ENCODE results near the gene XRRA1.
"Not testable (repeated sequence)": the region's sequence is repeated elsewhere in the genome, so short reads cannot be mapped to it uniquely, and the experiment has no call there.

The XRRA1 gene, protein sequence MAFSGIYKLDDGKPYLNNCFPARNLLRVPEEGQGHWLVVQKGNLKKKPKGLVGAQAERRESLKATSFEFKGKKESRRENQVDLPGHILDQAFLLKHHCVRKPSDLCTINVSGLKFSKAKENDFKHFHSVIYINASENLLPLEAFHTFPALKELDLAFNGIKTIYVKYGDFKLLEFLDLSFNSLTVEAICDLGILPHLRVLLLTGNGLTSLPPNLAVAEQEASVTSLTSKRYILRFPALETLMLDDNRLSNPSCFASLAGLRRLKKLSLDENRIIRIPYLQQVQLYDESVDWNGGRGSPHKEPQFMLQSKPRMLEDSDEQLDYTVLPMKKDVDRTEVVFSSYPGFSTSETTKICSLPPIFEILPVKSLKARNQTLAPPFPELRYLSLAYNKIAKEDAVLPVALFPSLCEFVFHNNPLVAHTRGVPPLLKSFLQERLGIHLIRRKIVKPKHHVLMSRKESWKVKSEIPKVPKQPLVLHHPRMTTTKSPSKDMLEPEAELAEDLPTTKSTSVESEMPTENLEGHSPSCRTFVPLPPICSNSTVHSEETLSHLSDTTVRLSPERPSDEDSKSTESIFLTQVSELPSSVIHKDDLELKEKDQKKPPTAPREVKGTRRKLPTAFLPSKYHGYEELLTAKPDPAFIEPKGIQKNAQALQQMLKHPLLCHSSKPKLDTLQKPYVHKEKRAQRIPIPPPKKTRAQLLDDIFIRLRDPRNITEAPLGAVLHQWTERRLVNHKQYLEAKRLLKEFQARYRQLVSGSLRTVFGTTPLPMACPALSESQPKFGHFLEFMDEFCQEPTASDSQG

DNA sequence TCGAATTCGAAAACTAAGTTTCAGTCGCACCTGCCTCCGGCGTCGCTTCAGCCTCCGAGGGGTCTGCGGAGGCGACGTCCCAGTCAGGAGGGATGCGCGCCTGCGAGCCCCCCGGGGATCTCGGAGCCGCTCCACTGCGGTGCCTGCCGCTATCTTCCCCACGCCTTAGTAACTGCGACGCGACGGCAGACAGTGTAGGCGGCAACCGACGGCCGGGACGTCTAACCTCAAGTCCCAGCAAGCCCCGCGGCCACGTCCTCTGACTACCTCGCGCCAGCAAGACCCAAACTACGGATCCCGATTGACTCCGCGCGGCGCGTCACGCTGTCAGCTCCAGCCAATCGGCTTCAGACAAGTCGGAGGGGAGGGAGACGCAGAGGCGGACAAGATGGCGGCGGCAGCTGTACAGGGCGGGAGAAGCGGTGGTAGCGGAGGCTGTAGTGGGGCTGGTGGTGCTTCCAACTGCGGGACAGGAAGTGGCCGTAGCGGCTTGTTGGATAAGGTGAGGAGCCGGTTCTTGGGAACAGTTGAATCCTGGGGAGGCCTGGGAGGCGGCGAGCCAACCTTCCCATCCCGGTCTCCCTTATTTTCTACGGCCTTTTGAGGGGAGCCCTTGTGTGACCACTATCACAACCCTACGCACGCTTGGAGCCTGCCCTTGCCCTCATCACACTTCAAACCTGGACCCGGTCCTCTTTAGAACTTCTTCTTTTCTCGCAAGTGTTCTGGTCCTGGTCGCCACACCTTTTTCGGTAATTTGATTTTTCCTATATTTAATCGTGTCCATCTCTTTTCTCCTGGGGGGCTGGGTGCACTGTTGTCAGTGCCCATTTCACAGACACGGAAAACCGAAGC lies at the start of gene XRRA1, which contains the start of gene SPCS2:
XRRA1 (minus strand) TSS at position 194 of the 855 bp plus-strand sequence. CDS start 8,213 bp downstream, outside the sequence.
SPCS2 (plus strand) TSS at position 369 of the 855 bp plus-strand sequence; CDS start at position 389, 20 bp downstream.
- peak; percentile 97 for DNase-seq

DNA sequence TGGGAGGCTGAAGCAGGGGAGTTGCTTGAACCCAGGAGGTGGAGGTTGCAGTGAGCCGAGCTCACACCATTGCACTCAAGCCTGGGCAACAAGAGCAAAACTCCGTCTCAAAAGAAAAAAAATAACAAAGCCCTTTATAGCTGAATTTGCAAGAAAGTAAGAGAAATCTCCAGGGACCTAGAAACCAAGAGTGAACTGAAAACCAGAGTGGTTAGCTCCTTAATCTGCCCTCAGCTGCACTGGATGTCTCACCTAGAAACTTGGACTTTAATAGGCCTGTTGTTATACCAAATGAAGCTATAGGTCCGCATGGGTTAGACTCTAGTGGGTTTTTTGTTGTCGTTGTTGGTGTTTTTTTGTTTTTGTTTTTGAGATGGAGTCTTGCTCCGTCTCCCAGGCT lies 44.0 kb upstream of the XRRA1 start:
- DNase-seq, result no peak

DNA sequence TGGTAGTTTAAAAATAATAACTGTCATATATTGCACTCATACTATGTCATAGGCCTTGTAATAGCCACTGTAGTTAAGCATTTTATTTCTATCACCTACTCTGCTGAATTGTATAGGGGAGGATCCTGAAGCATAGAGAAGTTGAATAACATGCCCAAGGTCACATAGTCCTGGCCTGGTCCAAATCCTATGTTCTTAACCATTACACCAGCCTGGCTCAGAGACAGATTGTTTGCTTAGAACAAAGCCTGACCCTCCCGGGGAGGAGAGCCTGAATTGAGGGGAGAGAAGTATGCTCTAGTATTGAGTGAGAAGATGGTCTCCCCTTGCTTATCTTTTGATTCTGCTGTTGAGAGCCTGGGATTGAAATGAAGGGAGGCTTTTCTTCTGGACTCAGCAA lies 42.0 kb upstream of the XRRA1 start:
- DNase-seq, result no peak

DNA sequence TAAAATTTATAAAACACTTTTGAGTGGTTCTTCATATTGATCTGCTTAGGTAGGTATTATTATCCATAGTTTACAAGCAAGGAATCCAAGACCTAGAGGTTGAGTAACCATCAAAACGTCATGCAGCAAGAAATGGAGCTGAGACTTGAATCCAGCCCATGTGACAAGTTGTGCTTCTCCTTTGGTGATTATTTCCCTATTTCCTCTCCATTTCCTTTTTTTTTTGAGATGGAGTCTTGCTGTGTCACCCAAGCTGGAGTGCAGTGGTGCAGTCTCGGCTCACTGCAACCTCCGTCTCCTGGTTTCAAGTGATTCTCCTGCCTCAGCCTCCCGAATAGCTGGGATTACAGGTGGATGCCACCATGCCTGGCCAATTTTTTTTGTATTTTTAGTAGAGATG lies 41.3 kb upstream of the XRRA1 start:
- DNase-seq, result not testable (repeated sequence)

DNA sequence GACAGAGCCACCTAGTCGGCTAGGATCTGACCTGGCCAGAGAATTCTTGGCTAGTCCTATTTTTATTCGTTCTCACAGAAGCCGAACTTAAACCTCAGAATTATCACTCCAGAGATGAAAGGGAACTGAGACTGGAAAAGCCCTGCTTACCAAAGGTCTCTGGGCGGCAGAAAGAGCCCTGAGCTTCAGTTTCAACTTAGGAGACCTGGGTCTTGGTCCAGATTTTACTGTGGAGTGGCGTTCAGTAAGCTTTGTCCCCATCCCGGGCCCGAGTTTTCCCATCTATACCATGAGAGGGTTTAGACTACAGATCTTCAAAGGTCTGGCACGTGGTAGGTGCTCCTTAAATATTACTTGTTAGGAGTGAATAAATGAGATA lies 40.4 kb upstream of the XRRA1 start:
- no peak for DNase-seq

DNA sequence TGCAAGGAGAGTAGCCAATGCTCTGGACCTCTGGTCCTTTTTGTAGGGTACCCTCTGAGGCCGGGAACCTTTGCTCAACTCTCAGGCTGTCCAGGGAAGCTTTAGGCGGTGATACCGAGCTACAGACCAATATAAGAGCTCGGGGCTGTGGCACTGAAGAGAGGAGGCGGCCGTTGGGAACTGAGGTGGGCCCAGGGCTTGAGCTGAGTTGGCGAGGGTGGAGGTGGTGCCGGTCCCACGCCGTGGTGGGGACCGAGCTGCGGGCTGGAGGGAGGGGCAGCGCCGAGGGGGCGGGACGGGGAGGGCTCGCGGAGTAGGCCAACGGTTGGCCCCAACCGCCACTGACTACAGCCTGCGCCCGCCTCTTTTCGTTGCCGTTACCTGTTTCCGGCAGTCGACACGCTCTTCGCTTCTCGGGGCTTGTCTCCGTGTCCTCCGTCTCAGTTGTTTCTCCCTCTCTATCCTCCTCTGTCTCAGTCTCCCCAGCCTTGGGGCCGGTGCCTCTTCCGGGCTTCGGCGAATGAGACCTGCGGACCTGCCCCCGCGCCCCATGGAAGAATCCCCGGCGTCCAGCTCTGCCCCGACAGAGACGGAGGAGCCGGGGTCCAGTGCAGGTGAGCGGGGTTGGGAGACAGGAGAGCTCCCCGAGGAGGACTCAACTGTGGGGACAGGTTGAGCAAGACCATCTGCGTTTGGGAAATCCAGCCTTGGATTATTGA lies 39.8 kb upstream of the XRRA1 start, which contains the start of gene NEU3:
NEU3 (plus strand) TSS at position 393 of the 719 bp plus-strand sequence; CDS start at position 521, 128 bp downstream.
- DNase-seq, result peak; percentile 84

DNA sequence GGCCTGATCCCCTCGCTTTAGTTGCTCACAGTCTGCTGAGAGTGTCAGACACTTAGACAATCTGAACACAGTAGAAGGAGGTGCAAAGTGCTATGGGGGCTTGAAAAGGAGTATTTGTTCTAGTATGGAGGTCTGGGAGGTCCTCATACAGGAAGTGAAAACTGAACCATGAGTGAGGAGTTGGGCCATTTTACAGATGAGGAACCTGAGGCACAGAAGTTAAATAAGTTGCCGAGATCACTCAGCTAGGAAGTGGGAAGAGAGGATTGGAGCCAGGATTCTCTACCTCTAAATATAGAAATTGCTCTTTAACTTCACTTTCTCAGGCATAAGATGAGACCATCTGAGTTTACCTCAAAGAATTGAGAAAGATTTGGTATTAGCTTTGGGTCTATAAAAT lies 35.8 kb upstream of the XRRA1 start:
- no peak for DNase-seq

DNA sequence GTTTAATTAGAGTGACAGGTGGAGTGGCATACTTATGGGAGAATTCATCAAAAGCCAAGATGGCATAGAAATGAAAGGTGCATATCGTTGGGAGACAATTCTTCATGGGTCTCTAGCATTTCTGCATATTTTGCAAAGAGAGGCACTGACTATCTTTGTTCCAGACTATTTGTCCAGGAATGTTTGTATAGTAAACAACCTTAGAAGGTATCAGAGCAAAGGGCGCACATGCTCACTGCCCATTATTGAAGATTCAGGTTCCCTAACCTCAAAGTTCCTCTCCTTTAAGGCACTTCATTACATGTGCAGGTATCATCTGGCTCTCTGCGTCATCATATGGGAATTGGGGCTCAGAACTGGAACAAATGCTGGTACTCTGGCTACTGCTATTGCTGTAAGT lies 35.2 kb upstream of the XRRA1 start:
- DNase-seq, result no peak

DNA sequence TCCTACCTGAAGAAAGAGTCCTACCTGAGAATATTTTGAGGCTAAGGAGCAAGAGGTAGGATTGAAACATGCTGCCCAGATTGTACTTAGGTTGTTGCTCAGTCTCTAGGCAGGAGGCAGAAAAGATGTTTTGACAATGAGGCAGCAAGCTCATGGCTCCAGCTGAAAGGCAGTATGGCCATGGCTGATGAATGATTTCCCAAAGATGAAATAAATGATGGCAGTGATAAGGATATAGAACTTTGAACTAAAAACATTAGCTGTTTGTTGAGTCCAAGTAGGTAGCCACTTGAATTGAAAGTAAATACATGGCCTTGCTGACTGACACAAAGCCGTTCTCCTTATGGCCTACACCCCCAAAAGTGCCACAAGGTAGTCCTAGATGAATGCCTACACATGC lies 33.0 kb upstream of the XRRA1 start:
- no peak for DNase-seq

DNA sequence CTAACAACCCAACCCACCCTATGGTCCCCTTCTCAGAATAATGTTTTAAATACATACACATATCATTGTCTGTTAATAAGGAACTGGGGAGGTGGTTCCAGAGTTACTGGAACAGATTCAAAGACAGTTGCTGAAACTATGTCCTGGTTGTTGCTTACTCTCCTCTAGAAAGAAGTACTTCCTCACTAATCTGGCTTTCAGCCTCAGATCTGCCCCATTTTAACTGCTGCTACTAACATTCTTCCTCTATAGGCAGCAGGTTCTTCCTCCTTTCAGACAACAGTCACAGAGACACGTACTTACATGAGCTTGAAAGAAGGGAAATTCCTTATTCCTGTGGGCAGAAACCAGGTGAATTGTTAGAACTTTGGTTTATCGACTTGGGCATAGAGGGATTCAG lies 31.7 kb upstream of the XRRA1 start:
- DNase-seq, result no peak

DNA sequence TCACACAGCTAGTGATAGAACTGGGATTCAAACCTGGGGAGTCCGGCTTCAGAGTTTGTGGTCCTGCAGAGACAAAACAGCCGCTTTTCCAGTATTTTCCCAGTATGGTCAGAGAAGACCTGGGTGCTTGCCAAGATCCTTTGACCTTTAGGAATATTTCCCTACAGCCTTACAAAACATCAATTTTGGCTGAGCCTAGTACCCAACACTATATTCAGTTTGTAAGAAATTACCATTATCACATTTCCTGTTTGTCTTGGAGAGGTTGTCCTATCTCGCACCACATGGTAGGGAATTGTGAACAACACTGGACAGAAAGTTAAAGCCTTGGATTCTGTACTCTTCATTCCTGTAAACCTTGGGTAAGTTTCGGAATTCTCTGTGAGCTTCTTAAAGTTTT lies 29.1 kb upstream of the XRRA1 start:
- no peak for DNase-seq

DNA sequence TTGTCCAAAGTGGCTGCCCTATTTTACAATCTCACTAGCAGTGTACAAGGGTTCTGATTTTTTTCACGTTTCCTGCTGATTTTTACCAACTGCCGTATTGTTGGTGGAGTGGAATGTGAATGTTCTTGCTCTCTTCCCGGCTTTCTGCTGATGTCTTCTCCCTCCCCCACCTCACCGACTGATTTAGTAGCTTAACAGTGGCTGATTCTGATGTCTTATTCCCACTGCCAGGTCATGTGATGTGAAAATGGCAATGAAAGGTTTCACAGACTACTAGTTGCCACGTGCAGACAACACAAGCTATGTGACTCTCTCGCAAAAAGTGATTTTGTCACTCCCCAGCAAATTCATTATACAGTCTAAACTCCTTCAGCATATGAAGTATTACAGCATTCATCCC lies 22.5 kb upstream of the XRRA1 start:
- no peak for DNase-seq

DNA sequence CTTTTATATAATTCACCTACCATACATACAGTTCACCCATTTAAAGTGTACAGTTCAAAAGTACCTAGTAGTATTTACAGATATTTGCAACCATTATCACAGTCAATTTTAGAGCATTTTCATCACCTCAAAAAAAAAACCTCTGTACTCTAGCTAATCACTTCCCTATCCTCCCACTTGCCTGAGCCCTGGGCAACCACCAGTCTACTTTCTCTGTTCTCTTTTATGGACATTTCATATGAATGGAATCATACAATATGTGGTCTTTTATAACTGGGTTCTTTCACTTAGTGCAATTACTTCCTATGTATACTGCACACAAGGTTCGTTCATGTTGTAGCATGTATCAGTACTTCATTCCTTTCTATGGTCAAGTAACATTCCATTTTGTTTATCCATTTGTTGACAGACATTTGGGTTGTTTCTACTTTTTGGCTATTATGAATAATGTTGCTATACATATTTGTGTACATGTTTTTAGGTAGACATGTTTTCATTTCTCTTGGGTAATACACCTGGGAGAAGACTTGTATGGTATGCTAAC lies 22.0 kb upstream of the XRRA1 start:
- no peak for DNase-seq

DNA sequence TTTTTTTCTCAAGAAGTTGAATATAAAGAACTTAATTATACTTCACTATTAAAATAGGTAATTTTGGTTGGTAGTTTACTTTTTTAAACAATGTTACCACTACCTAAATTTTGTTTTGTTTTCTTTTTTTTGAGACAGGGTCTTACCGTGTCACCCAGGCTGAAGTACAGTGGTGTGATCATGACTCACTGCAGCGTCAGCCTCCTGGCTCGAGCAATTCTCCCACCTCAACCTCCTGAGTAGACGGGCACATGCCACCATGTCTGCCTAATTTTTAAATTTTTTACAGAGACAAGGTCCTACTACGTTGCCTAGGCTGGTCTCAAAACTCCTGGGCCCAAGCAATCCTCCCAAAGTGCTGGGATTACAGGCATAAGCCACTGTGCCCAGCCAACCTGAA lies 17.8 kb upstream of the XRRA1 start:
- no peak for DNase-seq

DNA sequence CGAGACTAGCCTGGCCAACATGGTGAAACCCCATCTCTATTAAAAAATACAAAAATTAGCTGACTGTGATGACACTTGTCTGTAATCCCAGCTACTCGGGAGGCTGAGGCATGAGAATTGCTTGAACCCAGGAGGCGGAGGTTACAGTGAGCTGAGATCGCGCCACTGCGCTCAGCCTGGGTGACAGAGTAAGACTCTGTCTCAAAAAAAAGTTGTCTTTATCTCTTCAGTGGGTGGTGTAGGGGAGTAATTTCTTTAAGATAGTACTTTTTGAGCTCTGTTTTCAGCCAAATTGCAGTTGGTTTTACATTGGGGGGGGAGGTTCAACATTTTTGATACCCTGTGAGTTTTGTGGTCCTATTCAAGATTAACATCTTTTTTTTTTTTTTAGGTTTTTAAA lies 11.2 kb upstream of the XRRA1 start:
- not testable (repeated sequence) for DNase-seq

DNA sequence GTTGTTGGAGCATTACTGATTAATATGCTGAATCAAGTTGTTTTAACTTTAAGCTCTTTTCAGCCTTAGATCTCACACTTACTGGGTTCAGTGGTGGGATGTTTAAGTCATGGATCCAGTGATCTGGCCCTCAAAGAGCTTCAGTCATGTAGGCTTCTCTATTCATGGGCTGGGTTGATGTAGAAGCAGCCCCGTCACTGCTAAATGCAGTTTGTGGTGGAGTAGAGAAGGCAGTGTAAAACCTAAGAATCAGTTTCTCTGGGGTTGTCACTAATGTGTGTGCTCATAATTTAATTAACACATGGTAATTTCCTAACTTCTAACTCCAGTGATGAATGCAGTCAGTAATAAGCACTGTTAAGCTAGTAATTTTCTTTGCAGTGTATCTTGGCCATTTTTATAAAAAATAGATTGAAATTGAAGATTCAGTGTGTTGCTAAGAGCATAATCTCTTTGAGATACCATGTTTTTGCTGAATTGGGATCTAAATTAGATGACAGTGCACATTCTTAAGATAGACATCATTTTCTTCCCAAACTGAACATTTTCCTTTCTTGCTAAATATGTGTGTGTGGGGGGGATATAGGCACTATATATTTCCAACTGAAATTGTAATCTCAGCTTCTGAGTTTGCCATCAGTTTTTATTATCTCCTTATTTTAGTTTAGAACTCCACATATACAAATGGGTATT lies 9.2 kb upstream of the XRRA1 start:
- DNase-seq, result no peak

DNA sequence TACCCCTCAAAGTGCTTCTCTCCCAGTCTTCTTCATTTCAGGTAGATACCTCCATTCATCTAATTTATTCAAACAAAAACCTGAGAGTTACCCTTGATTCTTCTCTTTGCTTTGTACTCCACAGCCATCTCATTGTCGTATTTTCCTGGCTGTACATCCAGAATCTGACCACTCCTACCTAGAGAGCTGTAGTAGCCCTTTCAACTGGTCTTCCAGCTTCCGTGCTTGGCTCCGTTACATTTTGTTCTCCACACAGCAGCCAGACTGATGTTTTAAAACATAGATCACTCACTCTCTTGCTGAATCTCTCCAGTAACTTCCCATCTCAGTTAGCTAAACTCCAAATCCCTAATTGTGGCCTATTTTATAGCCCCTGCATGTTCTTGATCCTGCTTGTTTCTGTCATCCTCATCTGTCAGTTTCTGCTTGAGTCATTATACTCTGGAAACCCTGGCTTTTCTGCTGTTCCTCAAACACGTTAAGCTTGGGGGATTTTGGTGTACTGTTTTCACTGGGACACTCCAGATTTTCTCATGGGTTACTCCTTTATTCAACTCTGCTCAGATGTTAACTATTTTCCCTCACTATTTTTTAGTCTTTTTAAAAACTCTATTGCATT lies 7.6 kb upstream of the XRRA1 start:
- DNase-seq, result no peak

DNA sequence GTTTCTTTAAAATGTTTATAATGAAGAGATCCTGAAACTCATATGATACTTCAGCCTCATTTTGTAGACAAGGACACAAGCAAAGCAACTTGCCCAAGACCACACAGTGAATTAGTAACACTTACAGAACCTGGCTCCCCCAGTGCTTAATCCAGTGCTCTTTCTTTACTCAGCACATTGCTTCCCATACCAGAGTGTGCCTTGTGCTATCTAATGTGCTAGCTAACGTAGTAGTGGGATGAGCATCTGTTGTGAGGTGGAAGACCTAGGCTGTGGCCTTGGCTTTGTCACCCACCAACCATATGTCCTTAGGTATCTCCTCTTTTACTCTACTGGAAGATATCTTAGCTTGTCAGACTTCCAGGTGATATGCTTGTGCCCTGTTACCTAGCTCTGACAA lies 5.3 kb upstream of the XRRA1 start:
- DNase-seq, result no peak

DNA sequence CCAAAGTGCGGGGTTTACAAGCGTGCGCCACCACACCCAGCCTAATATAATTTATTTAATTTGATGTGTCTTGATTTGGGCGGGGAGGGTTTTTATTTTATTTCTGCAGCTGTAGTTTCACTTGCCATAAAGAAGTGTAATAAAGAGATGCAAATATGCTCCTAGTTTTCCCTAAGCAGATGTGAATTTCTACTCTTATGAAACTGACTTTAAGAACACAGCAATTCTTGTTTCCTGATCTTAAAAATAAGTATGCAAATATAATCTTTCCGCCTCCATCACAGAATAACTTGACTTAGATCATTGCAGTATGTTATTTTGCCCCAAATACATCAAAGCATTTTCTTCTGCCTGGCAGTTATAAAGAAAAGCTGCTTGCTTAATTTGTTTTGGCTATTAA lies 4.6 kb upstream of the XRRA1 start:
- DNase-seq, result no peak

DNA sequence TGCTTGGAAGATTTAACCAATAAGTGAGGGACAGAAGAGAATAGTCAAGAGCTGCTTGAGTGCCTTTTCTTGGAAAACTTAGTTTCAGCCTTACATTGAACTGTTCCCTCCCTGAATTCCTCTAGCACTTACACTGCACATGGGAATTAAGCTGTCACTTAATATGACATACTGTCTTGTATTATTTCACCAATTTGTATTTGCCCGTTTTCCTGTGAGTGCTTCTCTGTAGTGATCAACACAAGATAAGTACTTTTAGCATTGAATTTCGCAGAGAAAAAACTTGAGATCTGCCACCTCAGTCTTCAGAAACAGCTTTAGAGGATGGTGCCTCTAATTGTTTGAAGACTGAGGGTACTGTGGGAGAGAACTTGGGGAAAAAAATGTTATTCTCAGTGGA lies 3.9 kb upstream of the XRRA1 start:
- DNase-seq, result no peak

DNA sequence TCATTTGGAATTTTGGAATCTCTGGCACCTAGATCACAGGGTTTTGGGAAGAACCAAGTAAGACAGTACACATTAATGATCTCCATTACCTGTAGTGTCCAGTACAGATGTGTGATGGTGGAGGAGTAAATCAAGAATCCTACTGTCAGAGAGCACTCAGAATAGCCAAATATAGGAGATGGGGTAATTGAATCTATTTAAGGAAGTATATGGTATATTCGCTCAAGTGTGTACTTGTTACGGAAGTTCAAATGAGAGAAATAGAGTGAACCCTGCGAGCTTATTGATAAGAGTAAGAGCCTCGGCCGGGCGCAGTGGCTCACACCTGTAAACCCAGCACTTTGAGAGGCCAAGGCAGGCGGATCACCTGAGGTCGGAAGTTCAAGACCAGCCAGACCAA lies 2.3 kb upstream of the XRRA1 start:
- no peak for DNase-seq

All from stimulated activated CD4-positive, alpha-beta T cell treated with anti-CD3 and anti-CD28 coated beads, Interleukin-4, amount 100 ng/mL, for 1 hour (primary cell).